ENCODE measurements around the gene CASQ2. TPM values are rescaled to one million over a fixed set of nuclear protein-coding genes. Genes with fewer than 3 reads are reported as not detected.

Gene CASQ2
- polyA plus RNA-seq, 4 donors, result 0.36 to 1.3 (median 1.0) TPM

Other genes starting within 250 kb of the CASQ2 start
- 10 to 100 TPM; 14.8 to 16.8 (median 16.4) TPM for gene VANGL1, start 126.7 kb downstream of the CASQ2 start, polyA plus RNA-seq (ENCODE audit: insufficient read length in 4 of 4)
- under 1 TPM in 1 of 4 donors, not detected in 3; 0.01 TPM for gene NHLH2, start 72.4 kb upstream of the CASQ2 start, polyA plus RNA-seq (ENCODE audit: insufficient read length in 4 of 4)
- 1 to 10 TPM; 4.6 to 6.4 (median 5.7) TPM for gene SLC22A15, start 207.8 kb upstream of the CASQ2 start, polyA plus RNA-seq (ENCODE audit: insufficient read length in 4 of 4)

Measured in right renal pelvis (tissue), 4 donors.